ENCODE results near the gene NAALADL1. TPM values are rescaled to one million over a fixed set of nuclear protein-coding genes. Genes with fewer than 3 reads are reported as not detected.

Gene NAALADL1
- total RNA-seq, 2 donors from 2014 or later, result 6.0 to 18.9 TPM

GRCh38 chr11:65084598-65085375 lies 26.4 kb upstream of the NAALADL1 start:
- peak overlapping the region; percentile 90 to 93 for H3K27ac ChIP-seq
- DNase-seq (ENCODE audit: low spot score), result no peak
- H3K36me3 ChIP-seq, result peaks cover 24% of the 10 kb centered on the region
- peaks cover 0 to 24% of the 10 kb centered on the region in 2 donors for H3K4me1 ChIP-seq
- no peaks in the 10 kb centered on the region for H3K27me3 ChIP-seq
- no peak for TF ChIP-seq CTCF (IDR thresholded peaks at IDR 0.05)
- H3K9me3 ChIP-seq, result no peaks in the 10 kb centered on the region
- H3K4me3 ChIP-seq, result peak overlapping the region; percentile 91 to 92

GRCh38 chr11:65083834-65084597 lies 25.7 kb upstream of the NAALADL1 start, which contains the start of the genes CDCA5 and ZFPL1:
Gene CDCA5, minus strand, starts transcription at chr11:65084040. Its CDS starts 62 bp downstream, at chr11:65083978.
Gene ZFPL1, plus strand, starts transcription at chr11:65084222. Its CDS starts 477 bp downstream, at chr11:65084699.
- Histone ChIP-seq H3K4me1 (peaks cover 0 to 24% of the 10 kb centered on the region in 2 donors), H3K27me3 (no peaks in the 10 kb centered on the region), H3K4me3 (peak within 1 kb of the TSS; percentile 91 to 92), H3K36me3 (peaks cover 23% of the 10 kb centered on the region), H3K27ac (peak within 1 kb of the TSS; percentile 90 to 93), H3K9me3 (no peaks in the 10 kb centered on the region)
- DNase-seq (ENCODE audit: low spot score), result peak; percentile 94
- peak in 1 of 2 donors; percentile 20 for TF ChIP-seq CTCF (IDR thresholded peaks at IDR 0.05)

DNA sequence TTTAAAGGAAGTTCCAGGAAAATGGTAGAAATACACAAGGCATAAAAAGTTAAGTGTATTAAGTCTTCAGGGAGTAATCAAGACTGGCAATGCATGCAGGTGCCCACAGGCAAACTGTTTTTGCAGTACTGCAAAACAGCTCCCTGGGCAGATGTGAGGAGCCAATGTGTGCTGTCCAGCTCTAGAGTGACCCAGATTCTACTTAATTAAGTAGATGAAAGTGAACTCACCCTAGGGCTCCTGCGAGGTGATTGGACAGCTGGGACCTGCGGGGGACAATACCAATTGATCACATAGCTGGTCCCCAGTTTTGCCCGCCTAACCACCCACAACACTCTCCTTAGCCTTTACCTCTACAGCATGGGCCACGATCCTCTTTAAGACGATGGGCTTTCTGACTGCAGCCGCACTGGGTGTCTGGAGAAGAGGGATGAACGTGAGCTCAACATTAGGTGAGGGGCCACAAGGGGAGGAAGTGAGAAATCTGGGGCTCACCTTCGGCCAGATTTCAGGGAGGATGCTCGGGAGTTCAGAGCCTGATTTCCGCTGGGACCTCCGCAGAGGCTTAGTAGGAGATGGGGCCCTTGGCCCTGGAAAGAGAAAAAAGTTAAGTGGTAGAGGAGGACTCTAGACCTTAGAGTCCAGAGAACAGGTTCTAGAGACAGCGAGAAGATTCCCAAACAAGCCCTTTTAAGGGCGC lies 24.9 kb upstream of the NAALADL1 start:
- no peak for TF ChIP-seq CTCF (IDR thresholded peaks at IDR 0.05)
- DNase-seq (ENCODE audit: low spot score), result no peak
- Histone ChIP-seq H3K27ac (peak overlapping the region; percentile 90 to 93), H3K4me3 (peak overlapping the region; percentile 91 to 92), H3K4me1 (peaks cover 0 to 24% of the 10 kb centered on the region in 2 donors), H3K27me3 (no peaks in the 10 kb centered on the region), H3K36me3 (peaks cover 16% of the 10 kb centered on the region), H3K9me3 (no peaks in the 10 kb centered on the region)

DNA sequence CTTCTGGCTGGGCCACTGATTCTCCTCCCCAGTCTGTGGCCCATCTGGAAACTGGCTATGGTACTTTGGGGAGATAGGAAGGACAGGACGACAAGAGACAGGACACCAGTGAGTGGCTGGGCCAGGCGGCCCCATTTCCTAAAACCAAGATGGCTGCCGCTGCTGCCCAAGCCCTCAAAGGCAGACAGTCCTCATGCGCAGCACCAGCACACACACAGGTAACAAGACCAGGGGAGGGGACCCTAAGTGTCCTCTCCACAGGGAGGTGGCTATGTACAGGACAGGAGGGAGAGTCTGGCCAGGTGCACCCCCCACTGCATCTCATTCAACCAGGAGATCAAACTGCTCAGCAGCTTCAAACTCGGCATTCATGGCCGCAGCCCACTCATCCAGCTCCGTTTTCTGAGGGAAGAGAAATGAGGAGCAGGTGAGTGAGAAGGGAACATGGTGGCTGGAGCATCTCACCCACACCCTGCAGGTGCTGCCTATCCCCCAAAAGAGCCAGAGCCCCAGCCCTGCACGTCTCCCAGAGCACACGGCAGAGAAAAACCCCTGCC lies 20.5 kb upstream of the NAALADL1 start:
- DNase-seq (ENCODE audit: low spot score), result no peak
- H3K9me3 ChIP-seq, result no peaks in the 10 kb centered on the region
- H3K27ac ChIP-seq, result no peak overlapping the region

More for the DNA sequence above, 20.5 kb upstream of the NAALADL1 start:
- H3K4me1 ChIP-seq, result peaks cover 0 to 9% of the 10 kb centered on the region in 2 donors
- no peak overlapping the region for H3K4me3 ChIP-seq
- no peaks in the 10 kb centered on the region for H3K36me3 ChIP-seq
- TF ChIP-seq CTCF (IDR thresholded peaks at IDR 0.05), result no peak
- no peaks in the 10 kb centered on the region for H3K27me3 ChIP-seq
